Measurements from ENCODE around the gene COL6A1. TPM values are rescaled to one million over a fixed set of nuclear protein-coding genes. Genes with fewer than 3 reads are reported as not detected.

Gene COL6A1
- total RNA-seq, 1 experiment from 2014 or later: 87.5 TPM

- ChIA-PET CTCF (no interaction called here), POLR2A (no interaction called here), RAD21 (ENCODE audit: low non-redundant PET in 1 of 2, low total read pairs in 2 of 2, uncharacterized antibody in 2 of 2, unreplicated experiment in 2 of 2) (interaction anchor here in 1 of 2 experiments (0.6 kb wide), 1 partner anchor 93 kb away, joined by 8 read pairs; no protein-coding TSS in a partner anchor)
- ATAC-seq (no peak), DNase-seq (ENCODE audit: low read depth, low spot score) (no peak)
- Histone ChIP-seq H3K27ac (ENCODE audit: low read depth, low read length) (no peak overlapping the region), H2AFZ (ENCODE audit: low read depth, low read length, poor library complexity, severe bottlenecking) (no peak overlapping the region), H3K9me2 (ENCODE audit: insufficient read depth) (no peaks in the 10 kb centered on the region), H3K79me2 (ENCODE audit: insufficient read depth, low read length) (no peaks in the 10 kb centered on the region), H3K4me1 (ENCODE audit: control insufficient read depth in 1 of 2, insufficient read depth in 2 of 2, low read length in 2 of 2) (peaks cover 0 to 17% of the 10 kb centered on the region in 2 experiments; a peak in 2 of 4 replicates), H3K36me3 (ENCODE audit: control insufficient read depth in 1 of 2, insufficient read depth in 2 of 2, low read length in 2 of 2) (no peaks in the 10 kb centered on the region), H3K9ac (ENCODE audit: low read length) (no peak overlapping the region), H4K20me1 (ENCODE audit: insufficient read depth) (no peaks in the 10 kb centered on the region), H3K27me3 (ENCODE audit: insufficient read depth, low read length) (no peaks in the 10 kb centered on the region; the same call in 1 of the 2 replicates), H3K4me2 (ENCODE audit: low read length) (no peak overlapping the region), H3K4me3 (replicated peaks in 1 of 2; ENCODE audit: low read depth in 1 of 2, low read length in 2 of 2) (no peak overlapping the region), H3K9me3 (ENCODE audit: control insufficient read depth in 1 of 2, insufficient read depth in 1 of 2, low read depth in 1 of 2, low read length in 2 of 2) (no peaks in the 10 kb centered on the region)
- BruUV-seq (replicated peaks): no TSS peak
- intact Hi-C loops (cut with micrococcal nuclease): no loop called here
- TF ChIP-seq JUND (IDR thresholded peaks at IDR 0.05): no peak
- no peak for TF ChIP-seq SRF (IDR thresholded peaks at IDR 0.05; ENCODE audit: low read depth)
- TF ChIP-seq CEBPB (IDR thresholded peaks at IDR 0.05; ENCODE audit: low read depth): no peak
- no peak for TF ChIP-seq POLR2AphosphoS5 (IDR thresholded peaks at IDR 0.05; ENCODE audit: low read depth, low read length)
- no peak for TF ChIP-seq POLR2A (IDR thresholded peaks at IDR 0.05; ENCODE audit: borderline replicate concordance, extremely low read depth, insufficient read depth, insufficient read length)
These were observed 69.3 kb downstream of the COL6A1 start for GRCh38 chr21:46050668-46051378.

GRCh38 chr21:46051379-46051770 is 69.8 kb downstream of the COL6A1 start:
- Histone ChIP-seq H2AFZ (ENCODE audit: low read depth, low read length, poor library complexity, severe bottlenecking) (no peak overlapping the region), H3K9me2 (ENCODE audit: insufficient read depth) (no peaks in the 10 kb centered on the region), H3K9ac (ENCODE audit: low read length) (no peak overlapping the region), H3K4me3 (replicated peaks in 1 of 2; ENCODE audit: low read depth in 1 of 2, low read length in 2 of 2) (no peak overlapping the region), H3K27me3 (ENCODE audit: insufficient read depth, low read length) (no peaks in the 10 kb centered on the region; the same call in 1 of the 2 replicates), H3K4me1 (ENCODE audit: control insufficient read depth in 1 of 2, insufficient read depth in 2 of 2, low read length in 2 of 2) (peaks cover 0 to 17% of the 10 kb centered on the region in 2 experiments; a peak in 2 of 4 replicates), H3K9me3 (ENCODE audit: control insufficient read depth in 1 of 2, insufficient read depth in 1 of 2, low read depth in 1 of 2, low read length in 2 of 2) (no peaks in the 10 kb centered on the region), H3K36me3 (ENCODE audit: control insufficient read depth in 1 of 2, insufficient read depth in 2 of 2, low read length in 2 of 2) (no peaks in the 10 kb centered on the region), H3K4me2 (ENCODE audit: low read length) (no peak overlapping the region), H3K79me2 (ENCODE audit: insufficient read depth, low read length) (no peaks in the 10 kb centered on the region), H4K20me1 (ENCODE audit: insufficient read depth) (no peaks in the 10 kb centered on the region), H3K27ac (ENCODE audit: low read depth, low read length) (no peak overlapping the region)
- CTCF ChIA-PET: no interaction called here
- POLR2A ChIA-PET: no interaction called here
- no TSS peak for BruUV-seq (replicated peaks)
- RAD21 ChIA-PET (ENCODE audit: low non-redundant PET in 1 of 2, low total read pairs in 2 of 2, uncharacterized antibody in 2 of 2, unreplicated experiment in 2 of 2): no interaction called here
- intact Hi-C loops (cut with micrococcal nuclease): no loop called here
- ATAC-seq: no peak
- DNase-seq (ENCODE audit: low read depth, low spot score): no peak
- no peak for TF ChIP-seq ATF3 (IDR thresholded peaks at IDR 0.05)
- TF ChIP-seq MAX (IDR thresholded peaks at IDR 0.05): no peak
- TF ChIP-seq CBX3 (IDR thresholded peaks at IDR 0.05; ENCODE audit: low read depth): no peak
- no peak for TF ChIP-seq EZH2phosphoT487 (IDR thresholded peaks at IDR 0.05; ENCODE audit: borderline replicate concordance)
- no peak for TF ChIP-seq CTCF (IDR thresholded peaks at IDR 0.05 in 2 of 3, conservative IDR thresholded peaks at IDR 0.05 in 1 of 3; ENCODE audit: borderline replicate concordance in 1 of 3, insufficient read depth in 1 of 3, low read depth in 2 of 3, low read length in 2 of 3)
- no peak for TF ChIP-seq JUND (IDR thresholded peaks at IDR 0.05)
- no peak for TF ChIP-seq RAD21 (IDR thresholded peaks at IDR 0.05; ENCODE audit: low read depth)
- TF ChIP-seq EZH2 (IDR thresholded peaks at IDR 0.05): no peak
- no peak for TF ChIP-seq SIN3A (IDR thresholded peaks at IDR 0.05; ENCODE audit: low read depth)
- no peak for TF ChIP-seq ZFX (IDR thresholded peaks at IDR 0.05)
- TF ChIP-seq ZBTB33 (IDR thresholded peaks at IDR 0.05; ENCODE audit: extremely low read depth, insufficient replicate concordance, low read length): no peak
- no peak for TF ChIP-seq POLR2AphosphoS5 (IDR thresholded peaks at IDR 0.05; ENCODE audit: low read depth, low read length)
- TF ChIP-seq FOSL1 (IDR thresholded peaks at IDR 0.05; ENCODE audit: low read depth): no peak
- no peak for TF ChIP-seq ZNF274 (IDR thresholded peaks at IDR 0.05; ENCODE audit: low read depth, low read length)
- TF ChIP-seq SP1 (IDR thresholded peaks at IDR 0.05; ENCODE audit: low read depth): no peak
